Heart right ventricle (tissue), 16 donors: Measurements from ENCODE around the gene C6orf120. TPM values are rescaled to one million over a fixed set of nuclear protein-coding genes. Genes with fewer than 3 reads are reported as not detected.

ENCODE experiments used
- ATAC-seq, 8 donors: fragments of 200-7000 bp; cut with Tn5 transposase; one replicate each; pipeline ENCODE4 v1.9.1; 2020; ENCODE audit warnings: mild to moderate bottlenecking in 8 of 8, moderate library complexity in 8 of 8, moderate number of reproducible peaks in 1 of 8
- DNase-seq, 2 donors: peaks; one replicate each; pipeline ENCODE4 v3.0.0-alpha.2; 2020
- H3K27ac ChIP-seq, 10 donors: fragments of 200-600 bp; sonication (generic) in 2 of 10; one replicate each; pipeline versions ENCODE4 v1.5.0 to v1.8.0; 2020 to 2022; ENCODE audit warnings: mild to moderate bottlenecking in 3 of 10
- H3K27me3 ChIP-seq, 7 donors: fragments of 200-600 bp; one replicate each; pipeline ENCODE4 v1.8.0; 2021 to 2022; ENCODE audit warnings: mild to moderate bottlenecking in 2 of 7
- H3K36me3 ChIP-seq, 9 donors: fragments of 200-600 bp; sonication (generic) in 1 of 9; one replicate each; pipeline versions ENCODE4 v1.5.0 to v1.8.0; 2020 to 2022; ENCODE audit warnings: mild to moderate bottlenecking in 2 of 9
- H3K4me1 ChIP-seq, 9 donors: fragments of 200-600 bp; sonication (generic) in 1 of 9; one replicate each; pipeline versions ENCODE4 v1.5.0 to v1.8.0; 2020 to 2022; ENCODE audit warnings: mild to moderate bottlenecking in 4 of 9
- H3K4me3 ChIP-seq, 10 donors: fragments of 200-600 bp; sonication (generic) in 2 of 10; one replicate each; pipeline versions ENCODE4 v1.5.0 to v1.8.0; 2020 to 2022; ENCODE audit warnings: mild to moderate bottlenecking in 7 of 10, moderate library complexity in 2 of 10
- H3K9me3 ChIP-seq, 11 donors: fragments of 200-600 bp in 10 of 11; sonication (generic) in 2 of 11; one replicate each; pipeline versions ENCODE4 v1.5.0 to v1.8.0; 2013 to 2022; ENCODE audit warnings: mild to moderate bottlenecking in 2 of 11, control low read depth in 1 of 11, moderate library complexity in 1 of 11
- CTCF ChIP-seq, 9 donors: fragments of 200-600 bp; sonication (generic) in 2 of 9; IDR thresholded peaks; one replicate each; pipeline versions ENCODE4 v1.5.0 to v1.8.0; 2021 to 2022; ENCODE audit warnings: antibody characterized with exemption in 9 of 9, mild to moderate bottlenecking in 5 of 9, moderate library complexity in 1 of 9
- WGBS, 2 donors: extraction: QIAGEN DNeasy Blood & Tissue Kit; methylation state at CpG; one replicate each; pipeline ENCODE4 v1.1.7; 2013; ENCODE audit warnings: inconsistent platforms in 1 of 2; 5-methylcytosine and 5-hydroxymethylcytosine counted together
- intact Hi-C, 10 donors: fragments of 100-400 bp; cut with DNase I; formaldehyde crosslinking; loops; one replicate each; pipeline versions ENCODE4 v1.11.1 to v1.14.2; 2022
- polyA plus RNA-seq, 2 donors: library from polyadenylated mRNA; stranded (reverse); fragments of 200-250 nt; gene quantifications; one replicate each; pipeline ENCODE4 v1.2.3, GENCODE V29; 2013
- total RNA-seq, 10 donors: library from RNA; stranded (reverse); fragmentation: NEBNext Ultra II Directional in 3 of 10; extraction: Animal tissue kit (Norgen Biotek cat#: 25700) in 3 of 10; gene quantifications; one replicate each; pipeline versions ENCODE4 v1.2.1 to v1.2.4, GENCODE V29; 2021 to 2023
- donor health status: Arrhythmogenic right ventricular cardiomyopathy.
- donor health status: ischemic (EF 13 %, LVEDD 7.1; RV severe dilation, severe dysfunction).
- donor health status: healthy with polysubstance abuse.
- donor health status: DM: no; HTN: yes; CAD: no.
- donor health status: DM: no; HTN: no; CAD: no.
- donor health status: ischemic (EF 25% LVEDD 6.9; RV normal size, moderate dysfunction).
- donor health status: ischemic (EF 25% LVEDD 5.7; RV mildly dilated, moderate dysfunction).
- donor health status: healthy.
- donor health status: DM: yes; HTN: yes; CAD: no.
- donor health status: Ischemic cardiomyopathy.
- donor health status: ischemic (EF 35%, LVEDD 5.7; RV mildly dilated, moderate dysfunction).
- donor health status: nonischemic (EF 11% LVEDD 7.7; RV severe dilation, severe dysfunction).
- donor health status: DM: yes; HTN: yes; CAD: no.
- donor health status: PGD.
- donor health status: ischemic (EF 29% LVEDD 5.4; RV normal size, mild dysfunction).
- donor health status: nonischemic (EF 23%, LVEDD 6.1; RV moderate dilation, normal function).

Gene C6orf120
- total and polyA plus RNA-seq, 12 donors: 2.4 to 18.9 (median 13.6) TPM

DNA sequence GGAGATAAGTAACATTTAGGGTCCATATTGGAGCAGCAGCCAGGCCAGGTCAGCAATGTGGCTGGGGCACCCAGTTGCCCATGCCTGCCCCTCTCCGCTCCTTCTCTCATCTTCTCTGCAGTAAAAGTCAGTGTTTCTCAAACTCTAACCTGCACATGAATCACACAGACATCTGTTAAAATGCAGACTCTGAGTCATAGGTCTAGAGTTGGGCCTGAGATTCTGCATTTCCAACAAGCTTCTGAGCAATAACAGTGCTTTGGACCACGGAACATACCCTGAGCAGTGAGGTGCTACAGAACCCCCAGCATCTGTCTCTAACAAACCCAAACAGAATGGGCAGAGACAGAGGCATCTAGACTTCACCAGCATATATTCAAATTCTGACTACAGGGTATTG, 12.3 kb downstream of the C6orf120 start:
- DNase-seq: no peak
- WGBS, 2 donors: 98% methylated on average over 2 of the region's 2 CpGs
- Histone ChIP-seq H3K36me3 (peaks cover 0 to 98% (median 38%) of the 10 kb centered on the region in 9 donors), H3K9me3 (no peaks in the 10 kb centered on the region), H3K27ac (no peak overlapping the region), H3K4me3 (no peak overlapping the region), H3K27me3 (no peaks in the 10 kb centered on the region), H3K4me1 (peaks cover 0 to 4% (median 0%) of the 10 kb centered on the region in 9 donors)
- intact Hi-C loops: no loop called here
- no peak for ATAC-seq
- TF ChIP-seq CTCF (IDR thresholded peaks at IDR 0.05): no peak

GRCh38 chr6:169714595-169714994, 12.7 kb downstream of the C6orf120 start:
- intact Hi-C loops: no loop called here
- H3K36me3 ChIP-seq: peaks cover 0 to 94% (median 38%) of the 10 kb centered on the region in 9 donors
- WGBS, 2 donors: 95% methylated on average over 9 of the region's 9 CpGs
- no peak overlapping the region for H3K27ac ChIP-seq
- H3K27me3 ChIP-seq: no peaks in the 10 kb centered on the region
- ATAC-seq: no peak
- H3K4me3 ChIP-seq: no peak overlapping the region
- DNase-seq: no peak
- no peak for TF ChIP-seq CTCF (IDR thresholded peaks at IDR 0.05)
- no peaks in the 10 kb centered on the region for H3K9me3 ChIP-seq
- peaks cover 0 to 5% (median 0%) of the 10 kb centered on the region in 9 donors for H3K4me1 ChIP-seq

GRCh38 chr6:169719117-169719516, 17.2 kb downstream of the C6orf120 start:
- Histone ChIP-seq H3K4me3 (no peak overlapping the region), H3K27me3 (no peaks in the 10 kb centered on the region), H3K9me3 (no peaks in the 10 kb centered on the region), H3K36me3 (peaks cover 0 to 52% (median 23%) of the 10 kb centered on the region in 9 donors), H3K27ac (no peak overlapping the region), H3K4me1 (peaks cover 5 to 26% (median 22%) of the 10 kb centered on the region in 9 donors)
- 87 to 90% methylated on average over 4 of the region's 4 CpGs for WGBS, 2 donors
- ATAC-seq (no peak), DNase-seq (no peak)
- intact Hi-C loops: no loop called here
- no peak for TF ChIP-seq CTCF (IDR thresholded peaks at IDR 0.05)

- TF ChIP-seq CTCF (IDR thresholded peaks at IDR 0.05): no peak
- H3K36me3 ChIP-seq: peaks cover 0 to 40% (median 19%) of the 10 kb centered on the region in 9 donors
- DNase-seq (no peak), ATAC-seq (no peak)
- no peaks in the 10 kb centered on the region for H3K27me3 ChIP-seq
- H3K9me3 ChIP-seq: no peaks in the 10 kb centered on the region
- 94 to 98% methylated on average over 3 of the region's 3 CpGs for WGBS, 2 donors
- no peak overlapping the region for H3K4me3 ChIP-seq
- H3K27ac ChIP-seq: no peak overlapping the region
- peaks cover 8 to 30% (median 26%) of the 10 kb centered on the region in 9 donors for H3K4me1 ChIP-seq
- intact Hi-C loops: no loop called here
These were observed 18.4 kb downstream of the C6orf120 start for GRCh38 chr6:169720207-169720855.
